ENCODE data around the gene NPTX1. TPM values are rescaled to one million over a fixed set of nuclear protein-coding genes. Genes with fewer than 3 reads are reported as not detected.

The NPTX1 gene
- total and polyA plus RNA-seq, 2 of the 13 experiments (the other 11 are each of a cell fraction or from before 2014, with no cell fraction given) = 0.01 TPM; not detected in 1

DNA sequence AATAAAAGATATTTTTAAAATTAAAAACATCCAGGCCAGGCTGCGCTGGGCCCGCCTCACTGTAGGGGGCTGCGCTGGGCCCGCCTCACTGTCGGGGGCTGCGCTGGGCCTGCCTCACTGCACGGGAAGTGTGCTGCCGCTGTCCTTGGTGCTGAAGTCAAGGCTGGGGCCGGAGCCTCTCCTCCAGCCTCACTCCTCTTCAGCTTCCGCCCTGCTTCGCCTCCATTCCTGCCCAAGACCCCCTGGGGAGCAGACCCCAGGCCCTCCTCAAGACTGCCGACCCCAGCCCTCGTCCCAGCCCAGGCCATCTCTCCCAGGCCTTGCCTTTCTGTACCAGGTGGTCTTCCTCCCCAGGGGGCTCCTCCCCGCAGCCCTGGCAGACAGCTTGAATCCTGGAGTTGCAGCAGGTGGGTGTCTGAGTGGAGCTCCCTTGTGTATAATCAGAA, 35.3 kb downstream of the NPTX1 start (continued):
- peak; percentile 89 for TF ChIP-seq ARNT2 (CRISPR knock-in tag; IDR thresholded peaks at IDR 0.05; ENCODE audit: low read depth)
- peak; percentile 66; the same call in 1 of the 2 replicates for TF ChIP-seq MIXL1 (CRISPR knock-in tag; IDR thresholded peaks at IDR 0.05)
- TF ChIP-seq FIP1L1 (IDR thresholded peaks at IDR 0.05; ENCODE audit: borderline replicate concordance, insufficient read depth, low read depth, low read length) = no peak
- no peak for TF ChIP-seq DNMT1 (CRISPR knock-in tag; IDR thresholded peaks at IDR 0.05)
- TF ChIP-seq CCDC6 (CRISPR knock-in tag; IDR thresholded peaks at IDR 0.05) = peak; percentile 73; the same call in 1 of the 2 replicates
- peak; percentile 94; the same call in 1 of the 2 replicates for TF ChIP-seq ISX (CRISPR knock-in tag; conservative IDR thresholded peaks at IDR 0.05)
- TF ChIP-seq, protein P1, sequence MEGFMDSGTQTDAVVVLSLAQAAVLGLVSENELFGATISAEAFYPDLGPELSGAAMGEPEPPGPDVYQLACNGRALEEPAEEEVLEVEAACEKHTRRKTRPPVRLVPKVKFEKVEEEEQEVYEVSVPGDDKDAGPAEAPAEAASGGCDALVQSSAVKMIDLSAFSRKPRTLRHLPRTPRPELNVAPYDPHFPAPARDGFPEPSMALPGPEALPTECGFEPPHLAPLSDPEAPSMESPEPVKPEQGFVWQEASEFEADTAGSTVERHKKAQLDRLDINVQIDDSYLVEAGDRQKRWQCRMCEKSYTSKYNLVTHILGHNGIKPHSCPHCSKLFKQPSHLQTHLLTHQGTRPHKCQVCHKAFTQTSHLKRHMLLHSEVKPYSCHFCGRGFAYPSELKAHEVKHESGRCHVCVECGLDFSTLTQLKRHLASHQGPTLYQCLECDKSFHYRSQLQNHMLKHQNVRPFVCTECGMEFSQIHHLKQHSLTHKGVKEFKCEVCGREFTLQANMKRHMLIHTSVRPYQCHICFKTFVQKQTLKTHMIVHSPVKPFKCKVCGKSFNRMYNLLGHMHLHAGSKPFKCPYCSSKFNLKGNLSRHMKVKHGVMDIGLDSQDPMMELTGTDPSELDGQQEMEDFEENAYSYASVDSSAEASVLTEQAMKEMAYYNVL (CRISPR knock-in tag; IDR thresholded peaks at IDR 0.05; ENCODE audit: borderline replicate concordance) = 0 out of 2 replicates have a peak, but pooled peaks have one; percentile 41
- peak; percentile 78 for TF ChIP-seq ZNF883 (CRISPR knock-in tag; IDR thresholded peaks at IDR 0.05; ENCODE audit: not compliant biosample characterization)
- 0 out of 2 replicates have a peak, but pooled peaks have one; percentile 30 for TF ChIP-seq FOSL1 (CRISPR knock-in tag; IDR thresholded peaks at IDR 0.05; ENCODE audit: borderline replicate concordance)
- TF ChIP-seq NFKB2 (CRISPR knock-in tag; IDR thresholded peaks at IDR 0.05; ENCODE audit: borderline replicate concordance) = peak; percentile 94
- TF ChIP-seq NFKBIZ (CRISPR knock-in tag; IDR thresholded peaks at IDR 0.05) = peak; percentile 95
- no peak for TF ChIP-seq TCF12 (IDR thresholded peaks at IDR 0.05)
- peak; percentile 40; the same call in 1 of the 2 replicates for TF ChIP-seq TCF12 (CRISPR knock-in tag; IDR thresholded peaks at IDR 0.05)
- no peak for TF ChIP-seq RORA (CRISPR knock-in tag; IDR thresholded peaks at IDR 0.05)
- 0 out of 2 replicates have a peak, but pooled peaks have one; percentile 24 for TF ChIP-seq RAD21 (CRISPR knock-in tag; IDR thresholded peaks at IDR 0.05)
- TF ChIP-seq ZNF546 (CRISPR knock-in tag; conservative IDR thresholded peaks at IDR 0.05) = peak; percentile 89
- TF ChIP-seq, protein P2, sequence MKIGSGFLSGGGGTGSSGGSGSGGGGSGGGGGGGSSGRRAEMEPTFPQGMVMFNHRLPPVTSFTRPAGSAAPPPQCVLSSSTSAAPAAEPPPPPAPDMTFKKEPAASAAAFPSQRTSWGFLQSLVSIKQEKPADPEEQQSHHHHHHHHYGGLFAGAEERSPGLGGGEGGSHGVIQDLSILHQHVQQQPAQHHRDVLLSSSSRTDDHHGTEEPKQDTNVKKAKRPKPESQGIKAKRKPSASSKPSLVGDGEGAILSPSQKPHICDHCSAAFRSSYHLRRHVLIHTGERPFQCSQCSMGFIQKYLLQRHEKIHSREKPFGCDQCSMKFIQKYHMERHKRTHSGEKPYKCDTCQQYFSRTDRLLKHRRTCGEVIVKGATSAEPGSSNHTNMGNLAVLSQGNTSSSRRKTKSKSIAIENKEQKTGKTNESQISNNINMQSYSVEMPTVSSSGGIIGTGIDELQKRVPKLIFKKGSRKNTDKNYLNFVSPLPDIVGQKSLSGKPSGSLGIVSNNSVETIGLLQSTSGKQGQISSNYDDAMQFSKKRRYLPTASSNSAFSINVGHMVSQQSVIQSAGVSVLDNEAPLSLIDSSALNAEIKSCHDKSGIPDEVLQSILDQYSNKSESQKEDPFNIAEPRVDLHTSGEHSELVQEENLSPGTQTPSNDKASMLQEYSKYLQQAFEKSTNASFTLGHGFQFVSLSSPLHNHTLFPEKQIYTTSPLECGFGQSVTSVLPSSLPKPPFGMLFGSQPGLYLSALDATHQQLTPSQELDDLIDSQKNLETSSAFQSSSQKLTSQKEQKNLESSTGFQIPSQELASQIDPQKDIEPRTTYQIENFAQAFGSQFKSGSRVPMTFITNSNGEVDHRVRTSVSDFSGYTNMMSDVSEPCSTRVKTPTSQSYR (CRISPR knock-in tag; IDR thresholded peaks at IDR 0.05; ENCODE audit: borderline replicate concordance) = peak; percentile 71; the same call in 1 of the 2 replicates
- 0 out of 2 replicates have a peak, but pooled peaks have one; percentile 30 for TF ChIP-seq HDAC1 (CRISPR knock-in tag; IDR thresholded peaks at IDR 0.05)
- no peak; the same call in 1 of the 2 replicates for TF ChIP-seq ELF1 (CRISPR knock-in tag; IDR thresholded peaks at IDR 0.05)
- TF ChIP-seq RFXANK (CRISPR knock-in tag; IDR thresholded peaks at IDR 0.05) = peak; percentile 77; the same call in 1 of the 2 replicates
- TF ChIP-seq PLRG1 (conservative IDR thresholded peaks at IDR 0.05) = no peak
- TF ChIP-seq, protein P3, sequence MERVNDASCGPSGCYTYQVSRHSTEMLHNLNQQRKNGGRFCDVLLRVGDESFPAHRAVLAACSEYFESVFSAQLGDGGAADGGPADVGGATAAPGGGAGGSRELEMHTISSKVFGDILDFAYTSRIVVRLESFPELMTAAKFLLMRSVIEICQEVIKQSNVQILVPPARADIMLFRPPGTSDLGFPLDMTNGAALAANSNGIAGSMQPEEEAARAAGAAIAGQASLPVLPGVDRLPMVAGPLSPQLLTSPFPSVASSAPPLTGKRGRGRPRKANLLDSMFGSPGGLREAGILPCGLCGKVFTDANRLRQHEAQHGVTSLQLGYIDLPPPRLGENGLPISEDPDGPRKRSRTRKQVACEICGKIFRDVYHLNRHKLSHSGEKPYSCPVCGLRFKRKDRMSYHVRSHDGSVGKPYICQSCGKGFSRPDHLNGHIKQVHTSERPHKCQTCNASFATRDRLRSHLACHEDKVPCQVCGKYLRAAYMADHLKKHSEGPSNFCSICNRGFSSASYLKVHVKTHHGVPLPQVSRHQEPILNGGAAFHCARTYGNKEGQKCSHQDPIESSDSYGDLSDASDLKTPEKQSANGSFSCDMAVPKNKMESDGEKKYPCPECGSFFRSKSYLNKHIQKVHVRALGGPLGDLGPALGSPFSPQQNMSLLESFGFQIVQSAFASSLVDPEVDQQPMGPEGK (CRISPR knock-in tag; IDR thresholded peaks at IDR 0.05) = peak; percentile 72
- TF ChIP-seq ARHGAP35 (CRISPR knock-in tag; IDR thresholded peaks at IDR 0.05; ENCODE audit: borderline replicate concordance) = peak; percentile 84; the same call in 1 of the 2 replicates
